ENCODE results near the gene CDH4.

- TF ChIP-seq CTCF (IDR thresholded peaks at IDR 0.05; ENCODE audit: extremely low read depth in 1 of 2, insufficient read depth in 1 of 2, low read depth in 1 of 2, low read length in 2 of 2) (no peak), EZH2 (IDR thresholded peaks at IDR 0.05; ENCODE audit: borderline replicate concordance, low read depth, low read length, severe bottlenecking) (no peak), GATA2 (IDR thresholded peaks at IDR 0.05; ENCODE audit: insufficient read depth, insufficient read length, low read depth, low read length) (no peak), POLR2AphosphoS5 (IDR thresholded peaks at IDR 0.05; ENCODE audit: insufficient read depth, low read depth, low read length) (no peak), MYC (IDR thresholded peaks at IDR 0.05; ENCODE audit: low read depth, low read length) (no peak), MAX (IDR thresholded peaks at IDR 0.05; ENCODE audit: insufficient read depth, insufficient read length) (no peak), POLR2A (IDR thresholded peaks at IDR 0.05; ENCODE audit: low read depth, low read length) (no peak)
Observed at GRCh38 chr20:61833807-61834610, 581.9 kb downstream of the CDH4 start.

All from endothelial cell of umbilical vein (primary cell).